ENCODE data around the gene PRKG1. TPM values are rescaled to one million over a fixed set of nuclear protein-coding genes. Genes with fewer than 3 reads are reported as not detected.

PRKG1 gene
- total RNA-seq, 1 experiment from 2014 or later: 7.4 TPM

- H3K9me2 ChIP-seq (replicated peaks; ENCODE audit: low read length): no peaks in the 10 kb centered on the region; the same call in 1 of the 2 replicates
- H3K27ac ChIP-seq (ENCODE audit: low read length): no peak overlapping the region
- H3K79me2 ChIP-seq (ENCODE audit: low read length): no peaks in the 10 kb centered on the region
- no peak overlapping the region for H2AFZ ChIP-seq (ENCODE audit: low read length)
- H3K27me3 ChIP-seq (ENCODE audit: low read length): no peaks in the 10 kb centered on the region
- DNase-seq: no peak
- no peaks in the 10 kb centered on the region for H3K9me3 ChIP-seq (ENCODE audit: low read length)
- no peak overlapping the region for H3K9ac ChIP-seq (ENCODE audit: low read length)
- TF ChIP-seq EZH2 (IDR thresholded peaks at IDR 0.05; ENCODE audit: low read length, unreplicated experiment): no peak
- no peaks in the 10 kb centered on the region for H3K36me3 ChIP-seq (ENCODE audit: low read depth, low read length)
- H3F3A ChIP-seq (ENCODE audit: low read length, unreplicated experiment): no peaks in the 10 kb centered on the region
- CTCF ChIA-PET: no interaction called here
- no peaks in the 10 kb centered on the region for H4K20me1 ChIP-seq (ENCODE audit: low read length)
- no peak for ATAC-seq
- no TSS peak for BruUV-seq (replicated peaks)
- H3K4me1 ChIP-seq (ENCODE audit: insufficient read depth, low read length): no peaks in the 10 kb centered on the region
- no peak overlapping the region for H3K4me2 ChIP-seq (ENCODE audit: low read length)
- no peak overlapping the region for H3K4me3 ChIP-seq (ENCODE audit: low read length)
- POLR2A ChIA-PET (ENCODE audit: unreplicated experiment): interaction anchor here (0.6 kb wide), 1 partner anchor 427 kb away, joined by 4 read pairs; no protein-coding TSS in a partner anchor
- intact Hi-C loops (cut with micrococcal nuclease): no loop called here
Measured at GRCh38 chr10:51981731-51982130, 907.4 kb downstream of the PRKG1 start.

- no peaks in the 10 kb centered on the region for H3K27me3 ChIP-seq (ENCODE audit: low read length)
- no peaks in the 10 kb centered on the region for H3F3A ChIP-seq (ENCODE audit: low read length, unreplicated experiment)
- H3K36me3 ChIP-seq (ENCODE audit: low read depth, low read length): no peaks in the 10 kb centered on the region
- H2AFZ ChIP-seq (ENCODE audit: low read length): no peak overlapping the region
- no peak overlapping the region for H3K4me3 ChIP-seq (ENCODE audit: low read length)
- no peaks in the 10 kb centered on the region for H3K9me3 ChIP-seq (ENCODE audit: low read length)
- POLR2A ChIA-PET (ENCODE audit: unreplicated experiment): no interaction called here
- H3K4me1 ChIP-seq (ENCODE audit: insufficient read depth, low read length): no peaks in the 10 kb centered on the region
- H3K79me2 ChIP-seq (ENCODE audit: low read length): no peaks in the 10 kb centered on the region
- CTCF ChIA-PET: no interaction called here
- H3K9ac ChIP-seq (ENCODE audit: low read length): no peak overlapping the region
- DNase-seq: no peak
- no peaks in the 10 kb centered on the region for H3K9me2 ChIP-seq (replicated peaks; ENCODE audit: low read length)
- no TSS peak for BruUV-seq (replicated peaks)
- no peak for ATAC-seq
- H4K20me1 ChIP-seq (ENCODE audit: low read length): no peaks in the 10 kb centered on the region
- H3K4me2 ChIP-seq (ENCODE audit: low read length): no peak overlapping the region
- no peak overlapping the region for H3K27ac ChIP-seq (ENCODE audit: low read length)
- TF ChIP-seq EZH2 (IDR thresholded peaks at IDR 0.05; ENCODE audit: low read length, unreplicated experiment): no peak
- no peak for TF ChIP-seq EZH2phosphoT487 (IDR thresholded peaks at IDR 0.05; ENCODE audit: borderline replicate concordance, low read length)
- no peak for TF ChIP-seq CTCF (conservative IDR thresholded peaks at IDR 0.05; ENCODE audit: low read depth, low read length)
- intact Hi-C loops (cut with micrococcal nuclease): no loop called here
Measured at GRCh38 chr10:51983481-51983880, 909.2 kb downstream of the PRKG1 start.

- ChIA-PET POLR2A (ENCODE audit: unreplicated experiment) (no interaction called here), CTCF (no interaction called here)
- H4K20me1 ChIP-seq (ENCODE audit: low read length): no peaks in the 10 kb centered on the region
- H3K27me3 ChIP-seq (ENCODE audit: low read length): no peaks in the 10 kb centered on the region
- DNase-seq (no peak), ATAC-seq (no peak)
- no peaks in the 10 kb centered on the region for H3K36me3 ChIP-seq (ENCODE audit: low read depth, low read length)
- TF ChIP-seq EZH2 (IDR thresholded peaks at IDR 0.05; ENCODE audit: low read length, unreplicated experiment) (no peak), EZH2phosphoT487 (IDR thresholded peaks at IDR 0.05; ENCODE audit: borderline replicate concordance, low read length) (no peak), CTCF (conservative IDR thresholded peaks at IDR 0.05; ENCODE audit: low read depth, low read length) (no peak)
- H3K27ac ChIP-seq (ENCODE audit: low read length): no peak overlapping the region
- no peaks in the 10 kb centered on the region for H3F3A ChIP-seq (ENCODE audit: low read length, unreplicated experiment)
- H3K4me2 ChIP-seq (ENCODE audit: low read length): no peak overlapping the region
- H3K9me2 ChIP-seq (replicated peaks; ENCODE audit: low read length): no peaks in the 10 kb centered on the region
- no peak overlapping the region for H3K4me3 ChIP-seq (ENCODE audit: low read length)
- H3K4me1 ChIP-seq (ENCODE audit: insufficient read depth, low read length): no peaks in the 10 kb centered on the region
- no peak overlapping the region for H3K9ac ChIP-seq (ENCODE audit: low read length)
- no peaks in the 10 kb centered on the region for H3K9me3 ChIP-seq (ENCODE audit: low read length)
- no peak overlapping the region for H2AFZ ChIP-seq (ENCODE audit: low read length)
- BruUV-seq (replicated peaks): no TSS peak
- intact Hi-C loops (cut with micrococcal nuclease): no loop called here
- H3K79me2 ChIP-seq (ENCODE audit: low read length): no peaks in the 10 kb centered on the region
Measured at GRCh38 chr10:51985336-51985735, 911.0 kb downstream of the PRKG1 start.
